Activated CD8-positive, alpha-beta memory T cell treated with anti-CD3 and anti-CD28 coated beads for 36 hours (primary cell): ENCODE results near the gene CD96. TPM values are rescaled to one million over a fixed set of nuclear protein-coding genes. Genes with fewer than 3 reads are reported as not detected.

ENCODE experiments used
- CTCF ChIA-PET: fragments of 350-600 bp; sonication (Branson Sonifier 250); formaldehyde crosslinking; loops from one replicate; lab custom pipeline; 2021; ENCODE audit warnings: antibody characterized with exemption; lab: Charles Lee
- POLR2A ChIA-PET: fragments of 350-600 bp; sonication (Branson Sonifier 250); formaldehyde crosslinking; loops from one replicate; lab custom pipeline; 2021; ENCODE audit warnings: antibody characterized with exemption; lab: Charles Lee
- total RNA-seq, 2 experiments: library from RNA; stranded (reverse); gene quantifications; one replicate each; pipeline ENCODE4 v1.2.3, GENCODE V29; 2021

The CD96 gene
- total RNA-seq, 2 experiments from 2014 or later = 68.3 to 69.1 TPM

DNA sequence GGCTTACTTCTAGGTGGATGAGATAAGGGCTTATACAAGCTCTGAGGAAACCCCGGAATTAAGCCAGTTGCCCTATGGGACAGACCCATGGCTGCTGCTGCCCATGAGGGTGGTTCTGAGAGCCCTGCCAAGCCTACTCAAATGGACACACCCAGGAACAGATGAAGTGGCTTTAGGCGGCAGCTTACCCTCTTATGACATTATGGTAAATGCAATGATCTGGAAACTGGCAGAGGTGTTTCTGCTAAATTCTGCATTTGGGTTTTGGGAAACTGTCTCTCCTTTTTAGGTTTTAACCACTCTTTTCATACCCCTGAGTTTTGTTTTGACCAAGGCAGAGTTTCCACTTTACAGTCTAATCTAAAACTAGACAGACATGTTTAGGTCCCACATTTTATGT, 62.1 kb downstream of the CD96 start:
- ChIA-PET POLR2A (interaction anchor here (0.7 to 4.5 kb wide), 9 partner anchors 10 to 60 kb away, joined by 3 to 41 read pairs (median 6); partner anchors contain the start of gene ZBED2), CTCF (interaction anchor here (0.7 to 3.6 kb wide), 8 partner anchors 9 to 374 kb away, joined by 3 to 20 read pairs (median 6); partner anchors contain the start of genes ABHD10 and ZBED2)

DNA sequence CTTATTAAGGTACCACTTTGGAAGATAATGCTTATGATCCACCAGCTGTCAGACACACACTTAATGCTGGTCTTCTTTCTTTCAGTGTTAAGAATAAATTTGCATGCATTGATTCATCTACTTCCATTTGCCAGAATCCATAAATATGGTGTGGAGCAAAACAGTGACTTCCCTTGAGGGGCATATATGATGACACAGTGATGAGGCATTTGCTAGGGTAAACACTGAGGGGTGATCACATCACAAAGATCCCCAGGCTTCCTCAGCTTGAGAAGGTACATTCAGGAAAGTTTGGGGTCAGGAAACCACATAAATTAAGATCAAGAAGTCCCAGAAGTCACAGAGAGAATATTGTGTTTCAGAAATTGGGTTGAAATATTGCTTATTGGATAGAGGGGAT, 63.0 kb downstream of the CD96 start:
- POLR2A ChIA-PET = interaction anchor here (0.5 to 4.5 kb wide), 9 partner anchors 9 to 374 kb away, joined by 3 to 41 read pairs (median 6); partner anchors contain the start of genes ABHD10 and ZBED2
- CTCF ChIA-PET = interaction anchor here (1.0 to 3.6 kb wide), 8 partner anchors 8 to 61 kb away, joined by 3 to 20 read pairs (median 6); partner anchors contain the start of gene ZBED2

DNA sequence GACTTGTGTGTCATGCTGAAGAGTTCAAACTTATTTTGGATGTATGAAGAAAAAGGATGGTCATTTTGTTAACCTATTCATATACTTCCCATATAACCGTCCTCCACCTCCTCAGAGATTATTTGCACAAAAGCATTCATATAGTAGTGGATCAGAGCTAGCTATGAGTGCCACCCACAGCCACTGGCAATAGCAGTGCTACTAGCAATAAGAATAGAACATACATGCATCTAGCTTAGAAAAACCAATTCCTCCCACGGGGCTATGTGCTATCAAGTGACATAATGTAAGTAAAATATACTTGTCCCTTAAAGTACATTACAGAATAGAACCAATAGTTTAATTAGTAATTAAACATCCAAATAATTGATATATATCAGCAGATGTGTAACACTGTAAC, 63.5 kb downstream of the CD96 start:
- ChIA-PET POLR2A (interaction anchor here (0.5 to 4.5 kb wide), 8 partner anchors 8 to 373 kb away, joined by 3 to 41 read pairs (median 10); partner anchors contain the start of genes ABHD10 and ZBED2), CTCF (interaction anchor here (1.0 to 3.6 kb wide), 6 partner anchors 11 to 60 kb away, joined by 3 to 20 read pairs (median 6); partner anchors contain the start of gene ZBED2)

GRCh38 chr3:111607240-111607920, 65.4 kb downstream of the CD96 start:
- ChIA-PET CTCF (interaction anchor here (0.5 to 2.3 kb wide), 2 partner anchors 9 to 18 kb away, joined by 3 to 13 read pairs; no protein-coding TSS in a partner anchor), POLR2A (interaction anchor here (1.3 to 2.6 kb wide), 3 partner anchors 9 to 59 kb away, joined by 5 to 33 read pairs (median 5); partner anchors contain the start of gene ZBED2)

- ChIA-PET CTCF (interaction anchor here (1.1 to 2.3 kb wide), 2 partner anchors 8 to 15 kb away, joined by 3 to 13 read pairs; no protein-coding TSS in a partner anchor), POLR2A (interaction anchor here (0.6 to 2.6 kb wide), 4 partner anchors 8 to 69 kb away, joined by 3 to 33 read pairs (median 5); partner anchors contain the start of gene ZBED2)
These were observed 66.4 kb downstream of the CD96 start for GRCh38 chr3:111608383-111608782.

DNA sequence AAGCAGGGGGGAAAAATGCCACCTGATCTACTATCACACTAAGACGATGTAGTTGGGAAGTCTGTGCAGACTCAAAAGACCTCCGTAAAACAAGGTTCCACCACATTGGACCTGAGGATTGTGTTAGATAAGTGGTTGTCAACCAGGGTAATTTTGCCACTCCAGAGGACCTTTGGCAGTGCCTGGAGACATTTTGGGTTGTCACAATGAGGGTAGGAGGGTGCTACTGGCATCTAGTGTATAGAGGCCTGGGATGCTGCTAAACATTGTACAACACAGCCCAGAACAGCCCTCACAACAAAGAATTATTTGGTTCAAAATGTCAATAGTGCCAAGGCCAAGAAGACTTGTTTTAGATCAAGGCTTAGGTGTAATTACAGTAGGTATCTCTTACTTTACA, 67.7 kb downstream of the CD96 start:
- CTCF ChIA-PET = interaction anchor here (1.0 kb wide), 1 partner anchor 22 kb away, joined by 3 read pairs; no protein-coding TSS in a partner anchor
- POLR2A ChIA-PET = interaction anchor here (1.2 to 1.6 kb wide), 4 partner anchors 15 to 66 kb away, joined by 4 to 25 read pairs (median 4); partner anchors contain the start of gene ZBED2

- ChIA-PET POLR2A (interaction anchor here (0.9 to 1.6 kb wide), 5 partner anchors 16 to 67 kb away, joined by 4 to 25 read pairs (median 4); partner anchors contain the start of gene ZBED2), CTCF (interaction anchor here (0.7 to 1.5 kb wide), 3 partner anchors 8 to 22 kb away, joined by 3 to 5 read pairs (median 3); no protein-coding TSS in a partner anchor)
These were observed 68.2 kb downstream of the CD96 start for GRCh38 chr3:111610189-111610588.

GRCh38 chr3:111610612-111611054, 68.6 kb downstream of the CD96 start:
- ChIA-PET CTCF (interaction anchor here (0.7 to 1.5 kb wide), 3 partner anchors 9 to 23 kb away, joined by 3 to 5 read pairs (median 3); no protein-coding TSS in a partner anchor), POLR2A (interaction anchor here (0.9 to 1.6 kb wide), 5 partner anchors 16 to 67 kb away, joined by 4 to 25 read pairs (median 4); partner anchors contain the start of gene ZBED2)

GRCh38 chr3:111613294-111613693, 71.3 kb downstream of the CD96 start:
- POLR2A ChIA-PET = interaction anchor here (1.1 to 2.0 kb wide), 5 partner anchors 9 to 65 kb away, joined by 3 to 13 read pairs (median 5); partner anchors contain the start of gene ZBED2
- CTCF ChIA-PET = interaction anchor here (0.8 to 2.1 kb wide), 5 partner anchors 10 to 65 kb away, joined by 4 to 11 read pairs (median 6); partner anchors contain the start of gene ZBED2

DNA sequence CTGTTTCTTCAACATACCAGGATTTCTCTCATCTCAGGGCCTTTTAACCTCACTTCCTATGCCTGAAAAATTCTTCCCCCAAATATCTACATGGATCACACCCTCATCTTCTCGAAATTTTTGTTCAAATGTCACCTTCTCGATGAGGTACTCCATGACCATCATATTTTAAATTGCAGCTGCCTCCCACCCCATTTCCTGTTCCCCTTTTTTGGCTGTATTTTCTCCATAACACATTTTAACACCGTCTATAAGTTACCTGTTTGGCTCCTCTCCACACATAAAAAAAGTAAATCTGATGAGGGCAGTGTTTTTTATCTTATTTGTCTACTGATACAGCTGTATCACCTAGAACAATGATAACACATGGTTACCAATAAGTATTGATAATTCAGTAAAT, 73.9 kb downstream of the CD96 start:
- CTCF ChIA-PET = interaction anchor here (0.6 to 2.9 kb wide), 16 partner anchors 9 to 77 kb away, joined by 3 to 28 read pairs (median 6); partner anchors contain the start of gene ZBED2
- POLR2A ChIA-PET = interaction anchor here (0.7 to 3.2 kb wide), 12 partner anchors 8 to 73 kb away, joined by 3 to 51 read pairs (median 6); partner anchors contain the start of gene ZBED2

GRCh38 chr3:111616417-111617105, 74.6 kb downstream of the CD96 start:
- CTCF ChIA-PET = interaction anchor here (0.6 to 2.9 kb wide), 18 partner anchors 9 to 78 kb away, joined by 3 to 28 read pairs (median 6); partner anchors contain the start of gene ZBED2
- POLR2A ChIA-PET = interaction anchor here (0.7 to 3.2 kb wide), 13 partner anchors 9 to 75 kb away, joined by 3 to 51 read pairs (median 5); partner anchors contain the start of genes CD96 and ZBED2

GRCh38 chr3:111617406-111617805, 75.4 kb downstream of the CD96 start:
- POLR2A ChIA-PET = interaction anchor here (1.6 to 3.2 kb wide), 5 partner anchors 13 to 76 kb away, joined by 4 to 51 read pairs (median 16); partner anchors contain the start of genes CD96 and ZBED2
- CTCF ChIA-PET = interaction anchor here (0.9 to 2.9 kb wide), 9 partner anchors 10 to 79 kb away, joined by 3 to 22 read pairs (median 10); no protein-coding TSS in a partner anchor

DNA sequence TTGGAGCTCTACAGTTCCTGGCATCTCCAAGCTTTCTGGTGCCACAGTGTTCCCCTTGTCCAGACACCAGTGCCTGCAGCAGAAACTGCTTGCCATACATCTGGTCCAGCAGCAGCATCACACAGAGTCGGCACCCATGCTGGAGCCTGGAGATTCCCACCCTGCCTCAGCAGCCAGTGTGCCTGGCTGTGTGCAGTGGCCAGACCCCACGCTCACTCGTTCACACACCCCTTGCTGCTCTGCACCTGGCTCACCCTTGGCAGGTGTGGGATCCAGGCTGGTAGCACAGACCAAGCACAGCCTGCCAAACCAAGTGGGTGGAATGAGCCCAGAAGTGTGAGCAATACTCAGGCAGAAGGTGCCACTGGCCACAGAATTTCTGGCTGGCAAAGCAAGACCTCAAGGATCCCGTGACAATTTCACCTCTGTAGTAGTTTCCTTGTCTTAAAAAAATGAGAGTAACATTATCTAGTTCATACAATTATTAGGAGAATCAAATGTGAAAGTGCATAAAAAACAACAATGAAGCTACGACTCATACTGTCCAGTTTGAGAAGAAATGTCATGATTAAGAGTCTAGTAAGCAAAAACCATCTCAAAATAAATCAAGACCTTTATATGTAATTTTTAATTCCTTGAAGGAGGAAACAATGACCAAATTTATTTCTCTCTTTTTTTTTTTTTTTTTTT, 76.1 kb downstream of the CD96 start:
- POLR2A ChIA-PET = interaction anchor here (0.6 to 3.2 kb wide), 5 partner anchors 23 to 77 kb away, joined by 4 to 33 read pairs (median 6); partner anchors contain the start of genes CD96 and ZBED2

GRCh38 chr3:111618945-111619344, 76.9 kb downstream of the CD96 start:
- CTCF ChIA-PET = interaction anchor here (0.6 to 2.3 kb wide), 2 partner anchors 80 to 420 kb away, joined by 3 to 8 read pairs; no protein-coding TSS in a partner anchor
- POLR2A ChIA-PET = interaction anchor here (0.6 to 1.8 kb wide), 3 partner anchors 24 to 77 kb away, joined by 5 to 7 read pairs (median 6); partner anchors contain the start of genes CD96 and ZBED2

More for the DNA sequence above, 76.1 kb downstream of the CD96 start:
- CTCF ChIA-PET = interaction anchor here (0.6 to 2.9 kb wide), 10 partner anchors 14 to 354 kb away, joined by 3 to 22 read pairs (median 6); no protein-coding TSS in a partner anchor

GRCh38 chr3:111619833-111620232, 77.8 kb downstream of the CD96 start:
- CTCF ChIA-PET = interaction anchor here (0.6 kb wide), 1 partner anchor 443 kb away, joined by 3 read pairs; no protein-coding TSS in a partner anchor
- POLR2A ChIA-PET = interaction anchor here (1.2 to 1.8 kb wide), 2 partner anchors 26 to 78 kb away, joined by 5 to 6 read pairs; partner anchors contain the start of gene CD96

DNA sequence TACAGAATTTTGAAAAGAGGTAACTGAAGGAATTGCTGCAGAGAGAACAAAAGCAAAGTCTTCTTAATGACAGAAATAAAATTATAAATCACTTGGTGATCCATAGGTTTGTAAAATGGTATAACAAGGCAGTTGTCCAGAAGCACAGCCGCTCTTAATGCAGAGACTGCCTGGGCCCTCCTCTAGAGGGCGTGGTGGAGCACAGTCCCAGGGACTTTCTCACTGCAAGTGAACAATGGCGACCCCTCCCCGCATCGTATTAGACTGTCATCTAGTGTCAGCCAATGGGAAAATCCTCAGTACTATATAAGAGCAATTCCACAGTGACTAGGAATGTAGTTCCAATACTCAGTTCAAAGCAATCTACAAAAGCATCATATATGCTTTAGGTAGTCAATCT, 79.5 kb downstream of the CD96 start:
- CTCF ChIA-PET = no interaction called here
- POLR2A ChIA-PET = no interaction called here
